Keratinocyte (primary cell): ENCODE measurements around the gene MDN1.

Experiments used
- CTCF ChIP-seq, 3 experiments: IDR thresholded peaks in 1 of 3; conservative IDR thresholded peaks in 1 of 3; optimal IDR thresholded peaks in 1 of 3; 2 replicates in 2 of 3; 3 replicates in 1 of 3; pipeline versions ENCODE3 to v1.5.1; 2011; ENCODE audit warnings: low read length in 3 of 3, mild to moderate bottlenecking in 3 of 3, moderate library complexity in 2 of 3, control low read depth in 1 of 3, inconsistent platforms in 1 of 3; ENCODE audit not compliant: insufficient read depth in 2 of 3; ENCODE audit errors: extremely low read depth in 1 of 3
- EZH2 ChIP-seq: IDR thresholded peaks from one replicate; pipeline ENCODE4 v1.6.1; 2012; ENCODE audit warnings: inconsistent platforms, mild to moderate bottlenecking, low read length, moderate library complexity

DNA sequence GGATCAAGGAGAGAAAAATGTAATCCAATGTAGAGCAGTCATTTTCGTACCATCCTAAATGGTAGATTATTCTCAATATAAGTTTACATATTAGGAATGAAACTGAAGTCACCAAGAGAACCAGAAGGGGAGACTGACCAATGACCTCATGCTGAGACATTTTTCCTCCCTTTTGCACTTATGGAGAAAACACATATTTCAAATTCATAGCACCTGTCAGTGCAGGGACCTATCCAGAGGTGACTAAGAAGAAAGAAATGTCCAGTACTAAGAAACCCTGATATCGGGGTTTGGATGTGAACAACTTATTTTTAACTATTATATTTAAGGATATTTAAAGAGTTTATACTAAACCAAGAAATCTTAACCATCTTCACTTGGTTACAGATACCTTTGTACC, 164.5 kb downstream of the MDN1 start:
- TF ChIP-seq CTCF (optimal IDR thresholded peaks at IDR 0.05 in 1 of 3, IDR thresholded peaks at IDR 0.05 in 1 of 3, conservative IDR thresholded peaks at IDR 0.05 in 1 of 3; ENCODE audit: extremely low read depth in 1 of 3, insufficient read depth in 2 of 3, low read length in 3 of 3) = no peak
- TF ChIP-seq EZH2 = no peak
